GM23338 (cell line): Measurements from ENCODE around the gene SPINK4. TPM values are rescaled to one million over a fixed set of nuclear protein-coding genes. Genes with fewer than 3 reads are reported as not detected.

Experiments used
- ATAC-seq: fragments of 200-7000 bp; cut with Tn5 transposase; 3 replicates; pipeline ENCODE4 v1.9.1; 2020
- DNase-seq: peaks from one replicate; pipeline ENCODE4 v3.0.0-alpha.2; 2015; ENCODE audit warnings: low spot score
- H2AFZ ChIP-seq: fragments of 200-600 bp; sonication (generic); 2 replicates; pipeline ENCODE4 v1.8.0; 2016; ENCODE audit warnings: antibody characterized with exemption, mild to moderate bottlenecking, moderate library complexity
- H3F3A ChIP-seq: fragments of 200-600 bp; sonication (generic); replicated peaks from 2 replicates; pipeline ENCODE4 v1.8.0; 2017; ENCODE audit warnings: antibody characterized with exemption, mixed run types, low read depth
- H3K27ac ChIP-seq: fragments of 200-600 bp; sonication (generic); 2 replicates; pipeline ENCODE4 v1.6.1; 2016; ENCODE audit warnings: low read depth
- H3K27me3 ChIP-seq: fragments of 200-600 bp; sonication (generic); 2 replicates; pipeline ENCODE4 v1.8.0; 2016; ENCODE audit warnings: mild to moderate bottlenecking, mixed run types, moderate library complexity; ENCODE audit not compliant: insufficient read depth
- H3K36me3 ChIP-seq: fragments of 200-600 bp; sonication (generic); 2 replicates; pipeline ENCODE4 v1.8.0; 2016; ENCODE audit warnings: mild to moderate bottlenecking; ENCODE audit not compliant: insufficient read depth
- H3K4me1 ChIP-seq: fragments of 200-600 bp; sonication (generic); 2 replicates; pipeline ENCODE4 v1.8.0; 2016; ENCODE audit warnings: mild to moderate bottlenecking, moderate library complexity; ENCODE audit not compliant: insufficient read depth
- H3K4me2 ChIP-seq: fragments of 200-600 bp; sonication (generic); 2 replicates; pipeline ENCODE4 v1.7.1; 2017; ENCODE audit warnings: mixed run types
- H3K4me3 ChIP-seq: fragments of 200-600 bp; sonication (generic); 2 replicates; pipeline ENCODE4 v1.6.1; 2016; ENCODE audit warnings: mixed run types
- H3K79me2 ChIP-seq: fragments of 200-600 bp; sonication (generic); replicated peaks from 2 replicates; pipeline ENCODE4 v1.8.0; 2017; ENCODE audit warnings: mild to moderate bottlenecking; ENCODE audit not compliant: insufficient read depth
- H3K9me2 ChIP-seq: fragments of 200-600 bp; sonication (generic); 2 replicates; pipeline ENCODE4 v1.8.0; 2017; ENCODE audit not compliant: insufficient read depth
- H4K20me1 ChIP-seq: fragments of 200-600 bp; sonication (generic); replicated peaks from 2 replicates; pipeline ENCODE4 v1.8.0; 2017; ENCODE audit warnings: mild to moderate bottlenecking; ENCODE audit not compliant: insufficient read depth
- H3K27ac Mint-ChIP-seq: 2 replicates; pipeline ENCODE4 v1.8.0; 2020; ENCODE audit warnings: inconsistent platforms, mild to moderate bottlenecking, moderate library complexity, mixed read lengths
- H3K27me3 Mint-ChIP-seq: 3 replicates; pipeline ENCODE4 v1.8.0; 2022; ENCODE audit warnings: low read depth, mild to moderate bottlenecking, moderate library complexity, mixed read lengths, inconsistent platforms; ENCODE audit not compliant: insufficient read depth, poor library complexity
- H3K36me3 Mint-ChIP-seq: 3 replicates; pipeline ENCODE4 v1.8.0; 2021; ENCODE audit warnings: low read depth, mild to moderate bottlenecking, inconsistent platforms, moderate library complexity, mixed read lengths
- H3K4me1 Mint-ChIP-seq: 3 replicates; pipeline ENCODE4 v1.8.0; 2020; ENCODE audit warnings: mild to moderate bottlenecking, inconsistent platforms, mixed read lengths
- H3K4me3 Mint-ChIP-seq: 3 replicates; pipeline ENCODE4 v1.8.0; 2021; ENCODE audit warnings: moderate library complexity, mild to moderate bottlenecking, inconsistent platforms, mixed read lengths
- H3K9me3 Mint-ChIP-seq: 3 replicates; pipeline ENCODE4 v1.8.0; 2020; ENCODE audit warnings: moderate library complexity, mild to moderate bottlenecking, inconsistent platforms, mixed read lengths
- CREB1 ChIP-seq: fragments of 250-450 bp; sonication (Bioruptor Pico); IDR thresholded peaks from 2 replicates; pipeline ENCODE4 v1.5.0; 2020; ENCODE audit warnings: low read depth, mild to moderate bottlenecking, moderate library complexity
- CTCF ChIP-seq, 2 experiments: fragments of 200-600 bp in 1 of 2; sonication (generic) in 1 of 2; conservative IDR thresholded peaks; 2 replicates each; pipeline versions ENCODE4 v1.5.1 to v1.6.1; 2016 to 2017; ENCODE audit warnings: antibody characterized with exemption in 2 of 2, low read depth in 2 of 2, mild to moderate bottlenecking in 2 of 2, moderate library complexity in 1 of 2
- EZH2phosphoT487 ChIP-seq: fragments of 200-600 bp; sonication (generic); IDR thresholded peaks from one replicate; pipeline ENCODE4 v1.8.1; 2018; ENCODE audit warnings: antibody characterized with exemption; ENCODE audit not compliant: unreplicated experiment
- JUNB ChIP-seq: IDR thresholded peaks from one replicate; pipeline ENCODE4 v1.6.1; 2016; ENCODE audit warnings: antibody characterized with exemption; ENCODE audit not compliant: unreplicated experiment
- NANOG ChIP-seq: IDR thresholded peaks from 2 replicates; pipeline ENCODE4 v1.6.1; 2016; ENCODE audit warnings: antibody characterized with exemption, borderline replicate concordance
- POLR2AphosphoS5 ChIP-seq: IDR thresholded peaks from 2 replicates; pipeline ENCODE4 v1.6.1; 2016; ENCODE audit warnings: antibody characterized with exemption, low read depth
- REST ChIP-seq: IDR thresholded peaks from one replicate; pipeline ENCODE4 v1.6.1; 2018; ENCODE audit warnings: antibody characterized with exemption; ENCODE audit not compliant: unreplicated experiment
- ZNF114 ChIP-seq: fragments of 250-450 bp; sonication (Bioruptor Pico); IDR thresholded peaks from 2 replicates; pipeline ENCODE4 v1.5.0; 2020; ENCODE audit warnings: mild to moderate bottlenecking, moderate library complexity
- ZNF462 ChIP-seq: fragments of 250-450 bp; sonication (Bioruptor Pico); IDR thresholded peaks from 2 replicates; pipeline ENCODE4 v1.5.0; 2020; ENCODE audit warnings: mild to moderate bottlenecking, moderate library complexity
- polyA plus RNA-seq: library from polyadenylated mRNA; unstranded; fragments of >200 nt; fragmentation: Nextera tagmentation; extraction: Ambion mirVana; gene quantifications from 2 replicates; pipeline ENCODE4 v1.2.1, GENCODE V29; 2016
- total RNA-seq: library from RNA; depleted of rRNA; stranded (reverse); fragments of >200 nt; shearing (Covaris generic); gene quantifications from 2 replicates; pipeline ENCODE4 v1.2.3, GENCODE V29; 2014

The SPINK4 gene
- total and polyA plus RNA-seq, 2 experiments from 2014 or later = not detected

- Histone ChIP-seq H3K36me3 (no peaks in the 10 kb centered on the region), H3K79me2 (no peaks in the 10 kb centered on the region), H3K9me2 (no peaks in the 10 kb centered on the region), H2AFZ (no peak overlapping the region), H3K27me3 (no peaks in the 10 kb centered on the region), H3K27ac (no peak overlapping the region), H4K20me1 (no peaks in the 10 kb centered on the region), H3K4me2 (no peak overlapping the region), H3K4me1 (no peaks in the 10 kb centered on the region), H3F3A (no peaks in the 10 kb centered on the region), H3K4me3 (no peak overlapping the region)
- H3K4me1 Mint-ChIP-seq = peaks cover 6% of the 10 kb centered on the region; the same call in 1 of the 3 replicates
- no peak overlapping the region for H3K4me3 Mint-ChIP-seq
- H3K27ac Mint-ChIP-seq = no peak overlapping the region
- H3K36me3 Mint-ChIP-seq = no peaks in the 10 kb centered on the region
- ATAC-seq (no peak), DNase-seq (no peak)
- TF ChIP-seq CREB1 (CRISPR knock-in tag) = no peak
- TF ChIP-seq CTCF (conservative IDR thresholded peaks at IDR 0.05; ENCODE audit: low read depth in 2 of 2) = no peak
- no peak for TF ChIP-seq ZNF114
- no peak for TF ChIP-seq NANOG
- TF ChIP-seq ZNF462 (CRISPR knock-in tag) = no peak
- H3K27me3 Mint-ChIP-seq = peaks cover 9% of the 10 kb centered on the region
- H3K9me3 Mint-ChIP-seq = no peaks in the 10 kb centered on the region; the same call in 2 of the 3 replicates
Observed at GRCh38 chr9:33231623-33231942, 8.4 kb upstream of the SPINK4 start.

- Histone ChIP-seq H3K4me3 (no peak overlapping the region), H3F3A (no peaks in the 10 kb centered on the region), H3K27ac (no peak overlapping the region), H3K79me2 (no peaks in the 10 kb centered on the region), H3K27me3 (no peaks in the 10 kb centered on the region), H3K4me2 (no peak overlapping the region), H2AFZ (no peak overlapping the region), H4K20me1 (no peaks in the 10 kb centered on the region), H3K4me1 (no peaks in the 10 kb centered on the region), H3K9me2 (no peaks in the 10 kb centered on the region), H3K36me3 (no peaks in the 10 kb centered on the region)
- Mint-ChIP-seq H3K36me3 (no peaks in the 10 kb centered on the region), H3K4me1 (peaks cover 6% of the 10 kb centered on the region; the same call in 1 of the 3 replicates), H3K9me3 (no peaks in the 10 kb centered on the region; the same call in 2 of the 3 replicates), H3K27ac (no peak overlapping the region), H3K27me3 (peaks cover 10% of the 10 kb centered on the region), H3K4me3 (no peak overlapping the region)
- DNase-seq (no peak), ATAC-seq (no peak)
- no peak for TF ChIP-seq NANOG
- no peak for TF ChIP-seq POLR2AphosphoS5
- TF ChIP-seq REST = no peak
- TF ChIP-seq EZH2phosphoT487 = no peak
- no peak for TF ChIP-seq JUNB
Observed at GRCh38 chr9:33232815-33233214, 7.2 kb upstream of the SPINK4 start.
